NCI-H510A treated with DMSO at 0.1 percent for 48 hours (cell line): Measurements from ENCODE around the gene KIF21A.

Source experiments
- DNase-seq: peaks from one replicate; lab custom pipeline; 2025; lab: John Stamatoyannopoulos, UW

KIF21A gene

GRCh38 chr12:39435531-39435930 is 7.4 kb downstream of the KIF21A start:
- DNase-seq = no peak

DNA sequence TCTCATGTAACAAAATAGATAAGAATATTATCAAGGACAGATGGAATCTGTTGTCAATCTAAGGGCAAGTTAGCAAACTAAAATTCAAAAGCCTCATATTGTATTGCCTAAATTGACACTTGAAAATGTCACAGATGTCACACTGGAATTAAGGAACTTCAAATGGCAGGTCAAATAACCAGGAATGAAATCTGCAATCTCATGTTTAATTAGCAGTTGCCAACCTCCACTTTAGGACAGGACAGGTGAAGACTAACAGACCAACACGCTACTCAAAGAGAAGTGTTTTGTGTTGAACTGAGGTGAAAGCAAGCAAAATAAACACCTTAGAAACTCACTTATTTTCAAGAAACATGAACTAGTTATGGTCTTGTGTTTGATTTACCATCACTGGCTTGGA is 11.1 kb downstream of the KIF21A start:
- peak; percentile 10 for DNase-seq

- no peak for DNase-seq
Measured at GRCh38 chr12:39431002-39431796, 11.7 kb downstream of the KIF21A start.

GRCh38 chr12:39429809-39430208 is 13.1 kb downstream of the KIF21A start:
- no peak for DNase-seq

DNA sequence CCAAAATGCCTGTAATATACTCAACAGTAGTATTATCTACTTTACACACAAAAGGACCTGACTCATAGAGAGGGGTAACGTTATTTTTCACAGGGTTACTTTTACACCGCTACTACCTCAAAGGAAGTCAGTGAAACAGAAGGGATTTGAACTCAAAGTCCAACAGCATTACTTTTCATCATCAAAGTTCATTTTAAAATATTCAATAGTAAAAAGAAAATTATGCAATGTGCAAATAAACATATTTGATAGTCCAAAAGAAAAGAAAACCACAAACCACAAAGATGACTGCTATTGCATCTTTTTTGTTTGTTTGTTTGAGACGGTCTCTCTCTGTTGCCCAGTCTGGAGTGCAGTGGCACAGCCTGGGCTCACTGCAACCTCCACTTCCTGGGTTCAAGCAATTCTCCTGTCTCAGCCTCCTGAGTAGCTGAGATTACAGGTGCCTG is 15.5 kb downstream of the KIF21A start:
- no peak for DNase-seq

DNA sequence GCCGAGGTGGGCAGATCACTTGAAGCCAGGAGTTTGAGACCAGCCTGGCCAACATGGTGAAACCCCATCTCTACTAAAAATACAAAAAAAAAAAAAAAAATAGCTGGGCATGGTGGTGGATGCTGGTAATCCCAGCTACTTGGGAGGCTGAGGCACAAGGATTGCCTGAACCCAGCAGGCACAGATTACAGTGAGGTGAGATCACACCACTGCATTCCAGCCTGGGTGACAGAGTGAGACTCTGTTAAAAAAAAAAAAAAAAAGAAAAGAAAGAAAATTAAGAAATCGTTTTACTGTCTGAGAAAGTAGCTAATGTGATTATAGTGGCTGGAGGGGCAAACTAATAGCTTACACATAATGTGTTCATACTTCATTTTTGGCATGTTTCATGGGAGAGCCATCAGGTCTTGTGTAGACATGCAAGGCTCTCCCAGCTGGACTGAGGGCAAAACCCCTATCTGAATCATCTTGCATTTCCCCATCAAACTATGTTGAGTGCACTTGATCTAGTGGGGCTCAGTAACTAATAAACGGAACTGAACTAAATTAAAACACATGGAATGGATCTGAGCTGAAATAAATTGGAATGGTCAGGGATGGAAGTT is 16.2 kb downstream of the KIF21A start:
- no peak for DNase-seq

DNA sequence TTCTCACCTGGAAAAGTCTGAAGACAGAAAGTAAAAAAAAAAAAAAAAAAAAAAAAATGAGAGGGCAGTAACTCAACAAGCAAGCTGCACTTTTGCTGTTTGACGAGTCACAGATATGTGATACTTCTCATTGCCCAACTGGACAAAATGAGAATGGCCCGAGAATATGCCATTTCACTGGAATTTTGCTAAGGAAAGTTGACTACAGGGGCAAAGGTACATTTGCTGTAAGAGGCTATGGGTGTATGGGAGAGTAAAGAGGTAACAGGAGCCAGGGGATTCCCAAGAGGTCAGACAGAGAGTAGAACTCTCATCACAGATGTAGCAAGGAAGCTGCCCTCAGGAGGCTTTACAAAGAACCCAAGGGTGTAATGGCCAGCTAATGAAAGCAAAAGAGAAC is 22.9 kb downstream of the KIF21A start:
- no peak for DNase-seq

GRCh38 chr12:39419471-39419870 is 23.4 kb downstream of the KIF21A start:
- DNase-seq = no peak

DNA sequence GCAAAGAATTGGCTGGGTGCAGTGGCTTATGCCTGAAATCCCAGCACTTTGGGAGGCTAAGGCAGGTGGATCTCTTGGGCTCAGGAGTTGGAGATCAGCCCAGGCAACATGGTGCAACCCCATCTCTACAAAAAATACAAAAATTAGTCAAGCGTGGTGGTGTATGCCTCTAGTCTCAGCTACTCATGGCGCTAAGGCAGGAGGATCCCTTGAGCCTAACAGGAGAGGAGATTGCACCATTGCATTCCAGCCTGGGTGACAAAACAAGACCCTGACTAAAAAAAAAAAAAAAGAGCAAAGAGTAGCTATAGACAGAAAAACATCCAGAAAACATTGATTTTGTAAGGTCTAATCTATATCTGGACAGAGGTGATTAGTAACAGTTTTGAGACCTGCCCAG is 25.0 kb downstream of the KIF21A start:
- DNase-seq = no peak

DNA sequence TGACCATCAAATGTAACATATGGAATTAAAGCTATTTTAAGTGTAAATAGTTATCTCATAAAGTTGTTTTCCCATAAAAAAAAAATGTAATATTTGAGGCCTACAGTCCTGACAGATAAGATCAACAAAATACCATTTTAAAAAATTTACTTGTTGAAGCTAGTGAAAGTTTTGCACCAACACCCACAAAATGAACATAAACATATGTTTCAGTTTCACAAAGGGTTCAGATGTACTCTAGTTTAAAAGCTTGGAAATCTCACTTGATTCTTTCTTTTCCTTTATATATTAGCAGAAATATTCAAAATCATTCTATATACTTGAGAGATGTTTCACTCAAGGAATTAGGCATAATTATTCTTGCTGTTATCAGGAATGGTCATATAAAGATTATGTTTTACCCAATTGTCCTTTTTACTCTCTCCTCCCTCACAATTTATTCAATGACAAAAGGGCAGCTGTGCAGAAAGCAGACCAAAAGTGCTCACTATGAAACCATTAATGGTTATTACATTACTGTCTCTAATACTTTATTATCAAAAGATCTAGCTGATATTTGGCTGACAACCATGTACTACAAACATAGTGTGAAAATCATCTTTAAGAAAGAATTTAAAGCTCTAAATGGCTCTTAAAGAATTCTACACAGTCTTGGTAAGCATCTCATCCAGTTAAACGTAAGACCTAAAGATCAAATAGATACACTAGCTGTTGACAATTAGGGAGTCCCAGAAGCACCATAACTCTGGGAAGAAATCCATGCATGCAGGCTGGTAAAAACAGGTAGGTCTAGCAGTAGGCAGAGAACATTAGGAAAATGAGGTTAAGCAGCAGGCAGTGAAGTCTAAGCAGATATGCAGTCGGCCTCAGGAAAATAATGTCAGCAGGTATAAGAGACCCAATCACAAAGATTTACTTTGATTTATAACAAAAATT is 28.8 kb downstream of the KIF21A start:
- DNase-seq = no peak

- no peak for DNase-seq
Measured at GRCh38 chr12:39412210-39412609, 30.7 kb downstream of the KIF21A start.

DNA sequence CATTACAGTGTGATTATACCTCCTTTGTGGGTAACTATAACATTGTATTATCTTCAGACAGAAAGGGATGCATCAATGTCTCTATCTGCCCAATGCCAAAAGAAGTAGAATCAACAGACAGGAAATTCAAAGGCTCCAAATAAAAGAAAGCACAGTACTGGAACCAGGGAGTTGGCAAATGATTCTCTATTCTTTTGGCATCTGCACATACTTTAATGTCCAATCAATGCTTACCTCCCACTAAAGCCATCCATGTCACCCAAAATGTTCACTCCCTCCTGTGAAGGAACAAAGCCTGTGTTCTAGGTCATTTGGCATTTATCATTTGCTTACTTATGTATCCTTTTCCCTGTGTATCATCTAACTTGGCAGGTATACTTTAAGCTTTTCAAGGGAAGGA is 36.7 kb downstream of the KIF21A start:
- no peak for DNase-seq

GRCh38 chr12:39405580-39405979 is 37.3 kb downstream of the KIF21A start:
- no peak for DNase-seq

GRCh38 chr12:39404000-39404399 is 38.9 kb downstream of the KIF21A start:
- no peak for DNase-seq

- DNase-seq = no peak
Measured at GRCh38 chr12:39403376-39403775, 39.5 kb downstream of the KIF21A start.

GRCh38 chr12:39402922-39403321 is 40.0 kb downstream of the KIF21A start:
- DNase-seq = peak; percentile 11

- no peak for DNase-seq
Measured at GRCh38 chr12:39401459-39401858, 41.5 kb downstream of the KIF21A start.

DNA sequence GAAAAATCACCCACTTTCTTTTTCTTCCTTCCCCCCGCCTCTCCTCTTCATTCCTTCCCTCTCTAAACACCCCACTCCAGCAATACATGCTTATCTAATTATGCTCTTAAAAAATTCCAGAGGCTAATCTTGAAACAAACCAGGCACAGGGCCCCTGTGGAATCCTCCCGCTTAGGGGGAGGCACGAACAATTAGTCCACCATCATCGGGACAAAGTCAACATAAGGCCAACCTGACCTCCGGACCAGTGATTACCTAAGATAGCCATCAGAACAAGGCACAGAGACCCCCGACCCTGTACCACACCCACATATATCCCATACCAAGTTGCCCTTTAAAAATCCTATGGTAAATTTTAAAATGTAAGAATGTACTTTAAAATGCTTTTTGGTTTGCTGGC is 47.1 kb downstream of the KIF21A start:
- no peak for DNase-seq

GRCh38 chr12:39393890-39394289 is 49.0 kb downstream of the KIF21A start:
- DNase-seq = no peak

- no peak for DNase-seq
Measured at GRCh38 chr12:39393179-39393578, 49.7 kb downstream of the KIF21A start.

DNA sequence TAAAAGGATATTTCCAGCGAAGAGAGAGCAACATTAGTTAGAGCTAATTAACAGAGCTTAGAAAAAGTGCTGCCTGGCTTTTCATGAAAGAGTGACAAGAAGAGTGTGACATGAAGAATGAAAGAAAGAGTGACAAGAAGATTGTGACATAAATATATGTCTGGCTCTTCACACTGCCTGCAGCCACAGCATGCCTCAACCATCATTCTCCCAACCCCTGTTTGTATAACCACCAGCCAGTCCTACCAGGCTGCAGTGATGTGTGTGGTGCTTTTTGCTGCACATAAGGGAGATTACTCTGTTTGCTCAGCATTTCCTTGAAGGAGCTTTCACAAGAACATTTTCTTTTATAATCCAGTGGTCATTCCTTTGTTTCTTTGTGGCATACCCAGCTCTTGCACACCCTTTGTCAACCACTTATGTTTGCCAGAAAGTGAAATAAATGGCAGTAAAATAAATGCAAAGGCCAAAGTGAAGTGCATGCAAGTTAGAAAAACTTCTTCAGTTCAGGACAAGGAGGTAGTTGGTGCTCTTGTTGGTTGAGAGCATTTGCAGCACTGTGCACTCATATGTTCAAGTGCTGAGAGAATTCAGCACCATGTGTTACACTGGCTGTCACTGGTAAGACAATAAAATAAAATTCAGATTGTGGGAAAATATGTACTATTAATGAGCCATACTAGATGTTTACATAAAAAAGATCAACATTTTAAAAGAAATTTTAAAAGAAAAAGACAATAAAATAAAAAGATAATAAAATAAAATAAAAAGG is 50.6 kb downstream of the KIF21A start:
- no peak for DNase-seq

- no peak for DNase-seq
Measured at GRCh38 chr12:39390752-39391151, 52.2 kb downstream of the KIF21A start.
